ENCODE results near the gene ZNF385D. TPM values are rescaled to one million over a fixed set of nuclear protein-coding genes. Genes with fewer than 3 reads are reported as not detected.

ZNF385D gene
- total RNA-seq, 1 donor from 2014 or later, result under 0.01 TPM

GRCh38 chr3:21672303-21672702 lies 78.7 kb downstream of the ZNF385D start:
- Histone ChIP-seq H3K27me3 (ENCODE audit: control insufficient read depth, insufficient read depth, low read length) (no peaks in the 10 kb centered on the region), H3K4me3 (ENCODE audit: low read depth, low read length) (no peak overlapping the region), H3K36me3 (ENCODE audit: control insufficient read depth, insufficient read depth, low read length) (no peaks in the 10 kb centered on the region)
- FAIRE-seq (no peak), DNase-seq (ENCODE audit: low read depth) (peak; percentile 95)
- no peak for TF ChIP-seq CTCF (IDR thresholded peaks at IDR 0.05; ENCODE audit: insufficient read depth, low read length, severe bottlenecking)

- DNase-seq (ENCODE audit: low read depth), result no peak
- FAIRE-seq, result no peak
- H3K36me3 ChIP-seq (ENCODE audit: control insufficient read depth, insufficient read depth, low read length), result no peaks in the 10 kb centered on the region
- no peak overlapping the region for H3K4me3 ChIP-seq (ENCODE audit: low read depth, low read length)
- TF ChIP-seq CTCF (IDR thresholded peaks at IDR 0.05; ENCODE audit: insufficient read depth, low read length, severe bottlenecking), result no peak
- H3K27me3 ChIP-seq (ENCODE audit: control insufficient read depth, insufficient read depth, low read length), result no peaks in the 10 kb centered on the region
Observed at GRCh38 chr3:21670386-21670785, 80.6 kb downstream of the ZNF385D start.

DNA sequence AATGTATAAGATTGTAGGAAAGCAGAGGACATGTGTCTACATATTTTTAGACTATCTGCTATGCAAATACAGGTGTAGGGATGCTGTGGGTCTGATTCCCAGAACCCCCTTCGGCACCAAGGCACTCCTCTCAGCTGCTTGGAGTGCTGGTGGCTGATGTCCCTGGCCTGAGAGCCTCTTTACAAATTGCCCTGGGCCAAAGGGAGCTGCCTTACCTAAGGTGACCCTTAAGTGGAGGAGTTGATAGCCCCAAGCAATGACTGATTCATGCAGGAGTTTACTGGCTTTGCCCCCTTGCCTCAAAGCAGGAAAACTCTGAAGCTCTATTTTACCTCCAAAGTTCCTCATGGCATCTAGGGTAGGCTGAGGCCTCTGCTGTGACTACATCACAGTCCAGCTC lies 83.0 kb downstream of the ZNF385D start:
- FAIRE-seq (no peak), DNase-seq (ENCODE audit: low read depth) (no peak)
- Histone ChIP-seq H3K36me3 (ENCODE audit: control insufficient read depth, insufficient read depth, low read length) (no peaks in the 10 kb centered on the region), H3K4me3 (ENCODE audit: low read depth, low read length) (no peak overlapping the region), H3K27me3 (ENCODE audit: control insufficient read depth, insufficient read depth, low read length) (no peaks in the 10 kb centered on the region)
- TF ChIP-seq CTCF (IDR thresholded peaks at IDR 0.05; ENCODE audit: insufficient read depth, low read length, severe bottlenecking), result no peak

GRCh38 chr3:21665444-21666100 lies 85.4 kb downstream of the ZNF385D start:
- FAIRE-seq, result peak; percentile 68
- no peak for TF ChIP-seq CTCF (IDR thresholded peaks at IDR 0.05; ENCODE audit: insufficient read depth, low read length, severe bottlenecking)

DNA sequence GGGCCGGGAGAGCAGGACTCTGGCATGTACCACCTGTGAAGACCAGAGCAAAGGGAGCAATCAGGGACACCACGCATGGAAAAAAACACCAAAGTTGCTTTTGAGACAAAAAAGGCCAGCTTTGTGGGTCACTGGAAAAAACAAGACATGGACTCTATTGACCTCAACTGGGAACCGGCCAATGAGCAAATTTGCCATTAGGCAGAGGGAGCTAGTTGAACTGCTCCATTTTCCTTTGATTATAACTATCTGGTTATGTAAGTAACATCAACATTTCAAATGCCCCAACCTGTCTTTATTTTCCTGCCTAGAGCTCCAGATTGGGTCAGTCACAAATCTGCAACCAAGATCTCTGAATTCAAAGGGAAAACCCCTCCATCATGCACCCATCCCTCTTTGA lies 86.0 kb downstream of the ZNF385D start:
- no peaks in the 10 kb centered on the region for H3K27me3 ChIP-seq (ENCODE audit: control insufficient read depth, insufficient read depth, low read length)
- DNase-seq (ENCODE audit: low read depth) (no peak), FAIRE-seq (no peak)
- no peak overlapping the region for H3K4me3 ChIP-seq (ENCODE audit: low read depth, low read length)
- no peaks in the 10 kb centered on the region for H3K36me3 ChIP-seq (ENCODE audit: control insufficient read depth, insufficient read depth, low read length)
- no peak for TF ChIP-seq CTCF (IDR thresholded peaks at IDR 0.05; ENCODE audit: insufficient read depth, low read length, severe bottlenecking)

More at GRCh38 chr3:21665444-21666100, 85.4 kb downstream of the ZNF385D start:
- peak; percentile 50 for DNase-seq (ENCODE audit: low read depth)
- Histone ChIP-seq H3K27me3 (ENCODE audit: control insufficient read depth, insufficient read depth, low read length) (no peaks in the 10 kb centered on the region), H3K36me3 (ENCODE audit: control insufficient read depth, insufficient read depth, low read length) (no peaks in the 10 kb centered on the region), H3K4me3 (ENCODE audit: low read depth, low read length) (no peak overlapping the region)

- no peak overlapping the region for H3K4me3 ChIP-seq (ENCODE audit: low read depth, low read length)
- FAIRE-seq, result no peak
- no peaks in the 10 kb centered on the region for H3K27me3 ChIP-seq (ENCODE audit: control insufficient read depth, insufficient read depth, low read length)
- DNase-seq (ENCODE audit: low read depth), result no peak
- no peak for TF ChIP-seq CTCF (IDR thresholded peaks at IDR 0.05; ENCODE audit: insufficient read depth, low read length, severe bottlenecking)
- no peaks in the 10 kb centered on the region for H3K36me3 ChIP-seq (ENCODE audit: control insufficient read depth, insufficient read depth, low read length)
Observed at GRCh38 chr3:21662403-21662802, 88.6 kb downstream of the ZNF385D start.

Measured in bronchial epithelial cell (primary cell).